T-helper 2 cell treated with Interferon-gamma antibody and Interleukin-4, amounts not matched to agents 5 μg/mL and 100 μg/mL, for 36 hours (primary cell): ENCODE data around the gene TRIB2.

ENCODE experiments used
- DNase-seq: peaks from one replicate; pipeline ENCODE4 v3.0.0; 2021; ENCODE audit warnings: low spot score
- H3K27ac Mint-ChIP-seq: one replicate; pipeline ENCODE4 v1.8.0; 2021; ENCODE audit warnings: mild to moderate bottlenecking, mixed read lengths
- H3K27me3 Mint-ChIP-seq: one replicate; pipeline ENCODE4 v1.8.0; 2021; ENCODE audit warnings: low read depth, mixed read lengths
- H3K36me3 Mint-ChIP-seq: one replicate; pipeline ENCODE4 v1.8.0; 2021; ENCODE audit warnings: low read depth, mixed read lengths
- H3K4me1 Mint-ChIP-seq: one replicate; pipeline ENCODE4 v1.8.0; 2021; ENCODE audit warnings: low read depth, mixed read lengths
- H3K4me3 Mint-ChIP-seq: one replicate; pipeline ENCODE4 v1.8.0; 2022; ENCODE audit warnings: mild to moderate bottlenecking, moderate library complexity, mixed read lengths
- H3K9me3 Mint-ChIP-seq: one replicate; pipeline ENCODE4 v1.8.0; 2021; ENCODE audit warnings: mixed read lengths

The TRIB2 gene

DNA sequence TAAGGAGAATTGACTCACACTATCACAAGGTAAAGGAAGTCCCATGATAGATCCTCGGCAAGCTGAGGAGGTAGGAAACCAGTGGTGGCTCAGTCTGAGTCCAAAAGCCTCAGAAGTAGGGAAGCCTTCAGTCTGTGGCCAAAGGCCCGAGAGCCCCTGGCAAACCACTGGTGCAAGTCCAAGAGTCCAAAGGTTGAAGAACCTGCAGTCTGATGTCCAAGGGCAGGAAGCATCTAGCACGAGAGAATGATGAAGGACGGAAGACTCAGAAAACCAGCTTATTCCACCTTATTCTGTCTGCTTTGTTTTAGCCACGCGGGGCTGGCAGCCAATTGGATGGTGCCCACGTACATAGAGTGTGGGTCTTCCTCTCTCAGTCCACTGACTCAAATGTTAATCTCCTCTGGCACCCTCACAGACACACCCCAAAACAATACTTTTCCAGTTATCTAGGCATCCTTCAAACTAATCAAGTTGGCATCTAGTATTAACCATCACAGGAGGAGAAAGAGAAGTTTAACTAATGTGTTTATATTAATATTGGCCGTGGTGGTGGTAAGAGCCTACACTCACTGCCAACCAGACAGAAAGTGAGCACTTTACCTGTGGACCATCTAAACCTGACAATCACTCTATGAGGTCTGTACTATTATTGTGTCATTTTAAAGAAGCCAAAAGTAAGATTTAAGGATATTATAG, 8.1 kb upstream of the TRIB2 start:
- peak overlapping the region; percentile 68 for H3K27ac Mint-ChIP-seq

DNA sequence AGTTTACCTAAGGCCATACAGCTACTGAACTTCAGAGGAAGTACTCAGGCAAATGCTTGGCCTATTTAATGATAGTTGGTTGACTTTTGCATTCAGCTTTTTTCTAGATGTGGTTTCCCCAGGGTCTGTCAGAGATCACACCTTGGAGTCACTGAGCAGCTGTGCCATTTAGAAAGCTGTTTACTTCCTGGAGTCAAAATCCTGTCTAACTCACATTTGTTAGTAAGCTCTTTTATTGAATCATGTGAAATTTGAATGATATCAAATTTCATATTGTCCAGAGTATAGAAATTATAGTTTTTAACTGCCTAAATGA, 7.6 kb upstream of the TRIB2 start:
- DNase-seq, result no peak
- peaks cover 36% of the 10 kb centered on the region for H3K4me1 Mint-ChIP-seq
- peaks cover 11% of the 10 kb centered on the region for H3K36me3 Mint-ChIP-seq
- H3K9me3 Mint-ChIP-seq, result peaks cover 13% of the 10 kb centered on the region
- H3K4me3 Mint-ChIP-seq, result no peak overlapping the region
- H3K27ac Mint-ChIP-seq, result peak overlapping the region; percentile 68
- H3K27me3 Mint-ChIP-seq, result no peaks in the 10 kb centered on the region

More for the DNA sequence above, 8.1 kb upstream of the TRIB2 start:
- Mint-ChIP-seq H3K36me3 (peaks cover 11% of the 10 kb centered on the region), H3K27me3 (no peaks in the 10 kb centered on the region), H3K4me3 (peak overlapping the region; percentile 35), H3K9me3 (peaks cover 13% of the 10 kb centered on the region), H3K4me1 (peaks cover 36% of the 10 kb centered on the region)
- DNase-seq, result no peak

DNA sequence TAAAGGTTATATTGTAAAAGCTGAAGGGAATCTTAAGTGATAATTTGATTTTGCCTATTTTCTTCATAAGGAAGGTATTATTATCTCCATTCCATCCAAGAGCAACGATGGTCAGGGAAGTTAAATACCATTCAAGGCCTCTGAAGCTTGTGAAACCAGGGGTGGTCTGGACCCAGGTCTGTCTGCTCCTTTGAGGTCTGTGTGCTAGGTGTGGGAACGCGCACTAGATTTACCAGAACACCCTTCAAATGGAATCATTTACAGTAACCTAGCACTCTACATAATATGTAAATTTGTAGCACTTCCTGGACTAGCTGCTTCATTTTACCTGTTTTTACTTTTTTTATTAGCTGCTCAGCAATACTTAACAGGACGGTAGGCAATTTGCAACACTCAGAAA, 6.4 kb upstream of the TRIB2 start:
- Mint-ChIP-seq H3K36me3 (peaks cover 7% of the 10 kb centered on the region), H3K27ac (no peak overlapping the region), H3K4me3 (no peak overlapping the region), H3K27me3 (no peaks in the 10 kb centered on the region), H3K4me1 (peaks cover 41% of the 10 kb centered on the region), H3K9me3 (peaks cover 7% of the 10 kb centered on the region)
- DNase-seq, result no peak

DNA sequence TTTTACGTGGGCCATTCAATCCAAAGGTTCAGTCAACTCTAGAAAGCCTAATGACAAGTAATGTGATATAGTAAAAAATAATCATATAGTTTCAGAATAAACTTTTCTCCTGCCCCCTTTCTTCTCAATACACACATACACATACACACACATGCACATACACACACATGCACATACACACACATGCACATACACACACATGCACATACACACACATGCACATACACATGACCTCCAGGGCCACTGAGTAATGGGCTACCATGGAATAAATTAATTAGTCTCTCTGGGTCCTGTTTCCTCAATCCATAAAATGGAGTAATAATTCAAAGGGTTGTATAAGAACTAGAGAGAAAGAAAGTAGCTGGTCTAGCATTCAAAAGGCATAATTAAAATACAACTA, 5.4 kb upstream of the TRIB2 start:
- Mint-ChIP-seq H3K27ac (no peak overlapping the region), H3K27me3 (no peaks in the 10 kb centered on the region), H3K36me3 (peaks cover 2% of the 10 kb centered on the region), H3K9me3 (no peaks in the 10 kb centered on the region), H3K4me1 (peaks cover 45% of the 10 kb centered on the region), H3K4me3 (no peak overlapping the region)
- DNase-seq, result no peak

DNA sequence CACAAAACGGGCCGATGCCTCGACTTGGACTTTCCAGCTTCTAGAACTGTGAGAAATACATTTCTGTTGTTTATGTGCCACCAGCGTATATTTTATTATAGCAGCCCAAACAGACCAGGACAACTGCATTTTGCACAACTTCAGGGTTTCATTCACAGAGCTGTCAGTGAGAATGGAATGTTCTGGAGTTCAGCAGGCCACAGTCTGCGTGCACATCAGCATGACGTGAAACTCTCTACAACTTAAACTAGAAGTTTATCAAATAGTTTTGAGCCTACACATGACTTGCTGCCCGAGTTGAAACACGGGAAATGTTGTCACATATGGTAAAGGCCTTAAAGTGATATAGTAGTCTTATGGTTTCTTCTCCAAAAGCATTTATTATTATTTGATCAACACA, 3.9 kb upstream of the TRIB2 start:
- DNase-seq, result no peak
- H3K4me3 Mint-ChIP-seq, result no peak overlapping the region
- peaks cover 2% of the 10 kb centered on the region for H3K36me3 Mint-ChIP-seq
- H3K27me3 Mint-ChIP-seq, result no peaks in the 10 kb centered on the region
- no peak overlapping the region for H3K27ac Mint-ChIP-seq
- no peaks in the 10 kb centered on the region for H3K9me3 Mint-ChIP-seq
- peaks cover 45% of the 10 kb centered on the region for H3K4me1 Mint-ChIP-seq

DNA sequence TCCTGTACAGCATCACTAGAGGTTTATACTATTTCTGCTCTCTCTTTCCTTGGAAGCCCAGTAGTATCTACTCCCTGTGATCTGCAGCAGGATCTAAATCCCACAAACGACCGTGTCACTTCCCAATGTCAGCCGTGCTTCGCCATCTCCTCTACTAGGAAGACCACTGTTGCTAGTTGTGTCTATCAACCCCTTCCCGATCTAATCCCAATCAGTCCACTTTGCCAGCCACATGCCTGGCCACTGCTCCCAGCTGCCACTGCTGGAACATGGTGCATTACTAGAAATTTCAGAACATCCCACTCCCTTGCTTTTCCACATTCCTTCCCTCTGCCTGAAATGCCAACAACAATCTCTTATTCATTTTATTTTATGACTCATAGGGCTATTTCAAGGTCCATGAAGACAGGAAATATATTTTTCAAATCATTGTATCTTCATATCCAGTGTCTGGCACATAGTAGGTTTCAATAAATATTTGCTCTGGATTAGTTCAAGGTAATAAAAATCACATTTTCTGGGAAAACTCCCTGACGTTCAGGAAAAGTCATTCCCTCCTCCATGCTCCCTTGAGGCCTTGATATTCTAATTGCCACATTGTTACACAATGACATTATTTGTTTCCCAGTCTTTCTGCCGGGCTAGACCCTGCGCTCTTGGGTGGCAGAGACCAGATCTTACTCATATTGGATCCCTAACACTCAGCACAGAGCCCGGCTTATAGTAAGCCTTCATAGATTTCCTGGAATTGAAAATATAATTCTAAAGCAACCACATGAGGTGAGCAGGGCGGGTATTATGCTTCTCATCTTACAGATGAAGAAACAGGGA, 2.1 kb upstream of the TRIB2 start:
- Mint-ChIP-seq H3K4me3 (peak overlapping the region; percentile 39), H3K27me3 (peaks cover 8% of the 10 kb centered on the region), H3K27ac (no peak overlapping the region), H3K4me1 (peaks cover 39% of the 10 kb centered on the region), H3K36me3 (peaks cover 14% of the 10 kb centered on the region), H3K9me3 (no peaks in the 10 kb centered on the region)
- DNase-seq, result no peak

DNA sequence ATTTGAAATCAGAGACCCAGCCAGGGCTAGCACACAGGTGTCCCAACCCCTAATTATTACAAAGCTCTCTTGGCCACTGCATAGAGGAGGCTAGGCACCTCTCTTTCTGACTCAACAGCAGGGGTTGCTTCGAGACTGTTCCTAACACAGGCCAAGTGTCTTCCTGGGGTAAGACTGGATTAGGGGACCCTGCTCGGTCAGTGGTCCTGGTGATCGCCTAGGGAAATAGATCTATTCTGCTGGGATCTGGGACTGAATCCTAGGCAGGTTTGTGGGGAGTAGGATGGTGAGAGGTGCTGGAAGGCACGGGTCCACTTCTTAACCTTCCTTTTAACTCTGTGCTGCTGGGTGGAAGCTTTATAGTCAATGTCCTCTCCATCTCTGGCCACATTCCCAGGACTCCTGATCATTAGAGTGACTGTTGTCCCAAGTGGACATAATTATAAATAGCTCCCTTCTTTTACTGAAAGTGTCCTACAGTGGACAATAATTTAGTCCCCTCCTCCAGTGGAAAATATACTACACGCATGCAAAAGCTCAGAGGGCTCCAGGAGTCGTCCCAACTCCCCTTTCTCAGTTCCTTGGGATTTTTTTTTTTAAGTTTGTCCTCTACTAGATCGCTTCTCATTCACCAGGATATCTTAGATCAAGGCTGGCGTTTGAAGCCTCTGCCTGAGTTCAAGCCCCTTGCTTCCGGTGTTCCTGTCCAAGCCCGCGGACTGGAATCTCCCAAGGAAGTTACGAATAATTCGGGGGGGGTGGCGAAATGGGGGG, 1.3 kb upstream of the TRIB2 start:
- Mint-ChIP-seq H3K36me3 (peaks cover 19% of the 10 kb centered on the region), H3K27me3 (peaks cover 8% of the 10 kb centered on the region), H3K4me1 (peaks cover 41% of the 10 kb centered on the region), H3K9me3 (no peaks in the 10 kb centered on the region), H3K4me3 (peak overlapping the region; percentile 90), H3K27ac (peak overlapping the region; percentile 86)
- DNase-seq, result no peak

DNA sequence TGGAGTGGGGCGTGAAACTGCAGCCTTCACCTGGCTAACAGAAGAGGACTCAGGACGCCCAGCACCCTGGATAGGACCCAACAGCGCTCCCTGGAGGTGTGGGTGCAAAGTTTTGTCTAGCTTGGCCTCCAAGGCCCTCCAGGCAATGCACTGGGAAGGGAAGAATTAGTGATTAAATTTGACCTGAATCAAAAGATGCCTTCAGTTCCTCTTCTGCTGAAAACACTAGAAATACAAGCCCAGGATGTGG, 779 bp upstream of the TRIB2 start:
- peaks cover 8% of the 10 kb centered on the region for H3K27me3 Mint-ChIP-seq
- H3K36me3 Mint-ChIP-seq, result peaks cover 25% of the 10 kb centered on the region
- H3K27ac Mint-ChIP-seq, result peak overlapping the region; percentile 86
- peak; percentile 65 for DNase-seq
- H3K9me3 Mint-ChIP-seq, result no peaks in the 10 kb centered on the region
- peak overlapping the region; percentile 90 for H3K4me3 Mint-ChIP-seq
- peaks cover 41% of the 10 kb centered on the region for H3K4me1 Mint-ChIP-seq

DNA sequence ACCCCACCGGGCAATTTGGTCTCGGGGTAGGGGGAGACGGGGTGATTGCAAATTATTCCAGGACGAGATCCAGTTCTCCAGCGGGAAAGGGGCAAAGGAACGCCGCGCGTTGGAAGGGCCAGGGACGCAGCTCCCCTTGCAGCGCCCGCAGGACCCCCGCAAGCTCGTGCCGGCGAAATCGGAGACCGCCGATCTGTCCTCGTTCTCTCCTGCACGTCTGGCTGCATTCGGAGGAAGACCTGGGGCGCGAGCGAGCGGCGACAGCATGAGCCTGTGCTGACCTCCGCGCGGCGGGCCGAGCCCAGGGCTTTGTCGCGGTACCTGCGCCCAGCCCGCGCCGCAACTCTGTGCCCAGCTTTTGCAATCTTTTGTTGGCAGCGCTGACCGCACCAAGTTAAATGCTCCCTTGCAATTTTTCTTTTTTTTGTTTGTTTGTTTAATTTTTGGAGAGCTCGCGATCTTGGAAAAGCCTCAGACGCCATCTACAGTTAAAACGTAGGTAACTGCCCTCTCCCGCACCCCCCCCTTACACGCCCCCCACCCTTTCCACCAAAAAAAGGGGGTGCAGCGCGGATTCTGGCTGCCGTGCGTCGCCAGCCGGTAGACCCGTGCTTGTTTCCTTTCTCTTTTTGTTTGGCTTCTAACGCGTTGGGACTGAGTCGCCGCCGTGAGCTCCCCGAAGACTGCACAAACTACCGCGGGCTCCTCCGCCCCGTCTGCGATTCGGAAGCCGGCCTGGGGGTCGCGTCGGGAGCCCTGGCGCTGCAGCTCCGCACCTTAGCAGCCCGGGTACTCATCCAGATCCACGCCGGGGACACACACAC, 667 bp downstream of the TRIB2 start:
- H3K27ac Mint-ChIP-seq, result peak overlapping the region; percentile 86
- H3K4me3 Mint-ChIP-seq, result peak overlapping the region; percentile 91
- H3K27me3 Mint-ChIP-seq, result peaks cover 12% of the 10 kb centered on the region
- H3K9me3 Mint-ChIP-seq, result no peaks in the 10 kb centered on the region
- H3K4me1 Mint-ChIP-seq, result peaks cover 55% of the 10 kb centered on the region
- peaks cover 39% of the 10 kb centered on the region for H3K36me3 Mint-ChIP-seq
- peak; percentile 43 for DNase-seq

DNA sequence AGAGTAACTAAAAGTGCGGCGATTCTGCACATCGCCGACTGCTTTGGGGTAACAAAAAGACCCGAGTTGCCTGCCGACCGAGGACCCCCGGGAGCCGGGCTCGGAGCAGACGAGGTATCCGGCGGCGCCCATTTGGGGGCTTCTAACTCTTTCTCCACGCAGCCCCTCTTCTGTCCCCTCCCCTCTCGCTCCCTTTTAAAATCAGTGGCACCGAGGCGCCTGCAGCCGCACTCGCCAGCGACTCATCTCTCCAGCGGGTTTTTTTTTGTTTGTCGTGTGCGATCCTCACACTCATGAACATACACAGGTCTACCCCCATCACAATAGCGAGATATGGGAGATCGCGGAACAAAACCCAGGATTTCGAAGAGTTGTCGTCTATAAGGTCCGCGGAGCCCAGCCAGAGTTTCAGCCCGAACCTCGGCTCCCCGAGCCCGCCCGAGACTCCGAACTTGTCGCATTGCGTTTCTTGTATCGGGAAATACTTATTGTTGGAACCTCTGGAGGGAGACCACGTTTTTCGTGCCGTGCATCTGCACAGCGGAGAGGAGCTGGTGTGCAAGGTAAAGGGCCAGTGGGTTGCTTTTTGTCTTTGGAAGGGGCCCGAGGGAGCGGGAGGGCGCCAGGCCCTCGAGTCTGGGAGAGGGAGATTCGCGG, 1.4 kb downstream of the TRIB2 start:
- peaks cover 61% of the 10 kb centered on the region for H3K4me1 Mint-ChIP-seq
- H3K27ac Mint-ChIP-seq, result peak overlapping the region; percentile 86
- peaks cover 14% of the 10 kb centered on the region for H3K27me3 Mint-ChIP-seq
- DNase-seq, result peak; percentile 22
- H3K36me3 Mint-ChIP-seq, result peaks cover 46% of the 10 kb centered on the region
- no peaks in the 10 kb centered on the region for H3K9me3 Mint-ChIP-seq
- peak overlapping the region; percentile 91 for H3K4me3 Mint-ChIP-seq

DNA sequence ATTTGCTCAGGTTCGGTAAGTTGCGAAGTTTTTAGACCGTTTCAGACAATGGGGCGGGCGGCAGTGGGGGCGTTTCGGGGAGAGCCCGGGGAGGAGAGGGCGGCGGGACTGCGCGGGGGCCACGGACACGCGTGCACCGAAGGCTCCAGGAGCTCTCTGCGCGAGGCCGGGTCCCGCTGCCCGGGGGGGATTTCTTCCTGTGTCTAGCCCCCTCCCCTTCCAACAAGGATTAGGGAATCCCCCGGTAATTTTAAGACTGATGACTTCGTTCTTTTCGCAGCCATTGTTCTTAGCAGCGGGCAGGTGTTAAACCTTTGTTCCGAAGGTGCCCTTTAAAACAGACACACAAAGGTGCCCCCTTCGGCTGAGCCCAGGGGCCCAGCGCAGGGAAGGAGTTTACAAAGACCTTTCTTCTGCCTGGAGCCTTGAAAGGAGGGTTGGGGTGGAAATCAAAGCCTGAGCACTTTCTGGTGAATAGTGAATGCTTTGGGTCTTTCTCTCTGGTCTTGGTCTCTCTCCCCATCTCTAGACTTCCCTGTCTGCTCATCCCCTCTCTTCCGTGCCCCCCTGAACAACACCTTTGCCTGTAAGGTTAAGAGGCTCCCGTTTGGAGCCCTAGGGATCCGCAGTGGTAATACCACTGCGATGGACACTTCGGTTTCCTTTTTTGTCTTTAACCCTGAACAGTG, 2.1 kb downstream of the TRIB2 start:
- Mint-ChIP-seq H3K4me1 (peaks cover 65% of the 10 kb centered on the region), H3K4me3 (peak overlapping the region; percentile 91), H3K9me3 (no peaks in the 10 kb centered on the region), H3K36me3 (peaks cover 54% of the 10 kb centered on the region), H3K27ac (no peak overlapping the region), H3K27me3 (peaks cover 14% of the 10 kb centered on the region)
- DNase-seq, result no peak

DNA sequence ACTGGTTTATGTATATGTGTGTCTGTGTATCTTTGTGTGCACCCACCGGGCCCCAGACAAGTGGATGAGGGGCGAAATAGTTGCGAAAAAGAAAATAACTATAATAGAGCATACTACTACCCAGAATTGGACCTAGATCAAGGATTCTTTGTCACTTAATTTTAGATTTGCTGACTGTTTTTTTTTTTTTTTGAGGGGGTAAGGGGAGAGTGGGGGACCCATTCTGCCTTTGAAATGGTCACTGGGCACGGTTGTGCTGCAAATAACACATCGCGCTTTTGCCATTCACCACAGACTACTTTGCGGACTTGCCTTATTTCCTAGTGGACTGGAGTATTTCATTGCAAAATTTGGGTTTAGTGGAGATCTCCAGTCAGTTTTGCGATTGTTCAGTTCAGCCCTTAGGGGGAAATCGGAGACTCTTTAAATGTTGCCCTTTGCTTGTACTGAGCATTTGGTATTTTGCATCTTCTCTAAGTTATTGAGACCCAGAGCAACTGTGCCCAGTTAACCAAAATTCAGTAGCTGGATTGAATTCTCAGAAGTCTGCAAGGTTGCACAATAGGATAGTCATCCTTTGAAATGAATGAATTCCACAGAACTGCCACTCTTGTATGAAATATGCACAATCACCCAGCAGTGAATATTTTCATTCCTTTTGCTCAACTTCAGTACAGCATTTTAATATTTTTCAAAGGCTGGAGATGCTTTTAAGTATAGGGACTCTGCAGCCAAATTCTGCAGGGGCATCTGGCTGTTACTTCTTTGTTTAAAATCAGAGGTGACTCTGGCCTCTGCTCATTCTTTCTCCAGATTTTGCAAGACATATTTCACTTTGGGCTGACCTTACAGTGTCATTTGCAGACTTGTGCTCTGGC, 2.9 kb downstream of the TRIB2 start:
- Mint-ChIP-seq H3K36me3 (peaks cover 60% of the 10 kb centered on the region), H3K4me1 (peaks cover 65% of the 10 kb centered on the region), H3K9me3 (no peaks in the 10 kb centered on the region), H3K27ac (no peak overlapping the region), H3K27me3 (peaks cover 14% of the 10 kb centered on the region), H3K4me3 (peak overlapping the region; percentile 91)
- no peak for DNase-seq
